GM12878 (cell line): ENCODE results near the gene FAM229A. TPM values are rescaled to one million over a fixed set of nuclear protein-coding genes. Genes with fewer than 3 reads are reported as not detected.

Source experiments
- CBX3 ChIP-seq: fragments of 200-600 bp; sonication (generic); IDR thresholded peaks from 2 replicates; pipeline ENCODE4 v1.6.1; 2016; ENCODE audit warnings: low read depth, borderline replicate concordance
- GATAD2B ChIP-seq: fragments of 450-650 bp; conservative IDR thresholded peaks from 2 replicates; pipeline ENCODE4 v1.6.1; 2017; ENCODE audit warnings: low read depth, mild to moderate bottlenecking, moderate library complexity
- MTA2 ChIP-seq: fragments of 450-650 bp; IDR thresholded peaks from 2 replicates; pipeline ENCODE4 v1.6.1; 2016; ENCODE audit warnings: low read depth, mild to moderate bottlenecking, moderate library complexity
- PAX5 ChIP-seq: IDR thresholded peaks from 2 replicates; pipeline ENCODE4 v1.6.1; 2011; ENCODE audit warnings: low read depth, low read length, borderline replicate concordance
- RAD21 ChIP-seq: IDR thresholded peaks from 2 replicates; pipeline ENCODE4 v1.6.1; 2011; ENCODE audit warnings: mild to moderate bottlenecking, low read depth, low read length, moderate library complexity; ENCODE audit not compliant: insufficient read depth
- polyA plus RNA-seq, 11 experiments: library from polyadenylated mRNA; depleted of rRNA in 4 of 11; unstranded in 6 of 11; stranded (reverse) in 5 of 11; fragments of >200 nt; fragmentation: Nextera tagmentation in 4 of 11; fragmentation: Illumina TruSeq in 1 of 11; extraction: Ambion mirVana in 4 of 11; extraction: Trizol in 1 of 11; gene quantifications; 1 replicate in 1 of 11; 2 replicates in 10 of 11; pipeline versions ENCODE4 v1.2.1 to v1.2.3, GENCODE V29; 2011 to 2016; ENCODE audit warnings: inconsistent platforms in 2 of 11, missing spikeins in 2 of 11, low read depth in 1 of 11
- total RNA-seq, 4 experiments: library from RNA; depleted of rRNA in 3 of 4; stranded (reverse); fragments of >200 nt in 3 of 4; fragmentation: Illumina TruSeq in 1 of 4; extraction: Trizol in 1 of 4; gene quantifications; 2 replicates each; pipeline versions ENCODE4 v1.2.1 to v1.2.3, GENCODE V29; 2013 to 2021
- TF ChIP-seq, protein P1 (sequence below): fragments of 150-350 bp; IDR thresholded peaks from 2 replicates; pipeline ENCODE4 v1.6.1; 2014; ENCODE audit warnings: mild to moderate bottlenecking, low read depth, low read length
- TF ChIP-seq, protein P2 (sequence below): IDR thresholded peaks from 2 replicates; pipeline ENCODE4 v1.6.1; 2012; ENCODE audit warnings: low read depth, low read length, improper control_type of control experiment
- TF ChIP-seq, protein P3 (sequence below): IDR thresholded peaks from 2 replicates; pipeline ENCODE4 v1.6.1; 2012; ENCODE audit warnings: mild to moderate bottlenecking, low read depth, low read length

FAM229A gene
- total and polyA plus RNA-seq, 10 of the 15 experiments (the other 5 are each of a cell fraction or from before 2014, with no cell fraction given): 0.02 to 5.3 (median 1.4) TPM; not detected in 1

DNA sequence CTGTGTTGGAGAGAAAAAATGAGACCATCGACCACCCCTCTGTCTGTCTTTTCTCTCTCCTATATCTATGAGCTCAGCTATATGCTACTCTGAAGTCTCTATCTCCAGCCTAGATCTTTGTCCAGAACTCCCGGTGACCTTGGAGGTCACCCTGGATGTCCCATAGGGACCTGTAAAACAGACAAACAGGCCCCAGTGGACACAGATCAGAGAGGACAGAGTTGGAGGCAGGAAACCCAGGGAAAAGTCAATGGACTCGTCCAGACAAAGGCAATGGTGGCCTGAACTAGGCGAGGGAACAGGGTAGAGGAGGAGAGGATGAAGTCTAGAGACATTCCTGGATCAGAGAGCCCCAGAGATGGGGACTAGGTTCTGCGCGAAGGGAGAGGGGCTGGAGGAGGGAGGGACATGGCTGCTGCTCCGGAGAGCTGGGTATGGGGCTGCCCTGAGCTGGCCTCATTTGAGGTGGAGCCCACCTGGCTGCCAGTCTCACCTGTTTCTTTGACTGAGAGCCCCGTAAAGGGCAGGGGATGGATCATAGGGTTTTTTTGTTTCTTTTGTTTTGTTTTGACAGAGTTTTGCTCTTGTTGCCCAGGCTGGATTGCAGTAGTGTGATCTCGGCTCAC lies 15.6 kb downstream of the FAM229A start (continued):
- TF ChIP-seq, protein P1, sequence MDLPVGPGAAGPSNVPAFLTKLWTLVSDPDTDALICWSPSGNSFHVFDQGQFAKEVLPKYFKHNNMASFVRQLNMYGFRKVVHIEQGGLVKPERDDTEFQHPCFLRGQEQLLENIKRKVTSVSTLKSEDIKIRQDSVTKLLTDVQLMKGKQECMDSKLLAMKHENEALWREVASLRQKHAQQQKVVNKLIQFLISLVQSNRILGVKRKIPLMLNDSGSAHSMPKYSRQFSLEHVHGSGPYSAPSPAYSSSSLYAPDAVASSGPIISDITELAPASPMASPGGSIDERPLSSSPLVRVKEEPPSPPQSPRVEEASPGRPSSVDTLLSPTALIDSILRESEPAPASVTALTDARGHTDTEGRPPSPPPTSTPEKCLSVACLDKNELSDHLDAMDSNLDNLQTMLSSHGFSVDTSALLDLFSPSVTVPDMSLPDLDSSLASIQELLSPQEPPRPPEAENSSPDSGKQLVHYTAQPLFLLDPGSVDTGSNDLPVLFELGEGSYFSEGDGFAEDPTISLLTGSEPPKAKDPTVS: no peak
- TF ChIP-seq GATAD2B: no peak
- no peak for TF ChIP-seq RAD21
- TF ChIP-seq MTA2: no peak
- TF ChIP-seq, protein P2, sequence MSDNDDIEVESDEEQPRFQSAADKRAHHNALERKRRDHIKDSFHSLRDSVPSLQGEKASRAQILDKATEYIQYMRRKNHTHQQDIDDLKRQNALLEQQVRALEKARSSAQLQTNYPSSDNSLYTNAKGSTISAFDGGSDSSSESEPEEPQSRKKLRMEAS: no peak
- TF ChIP-seq CBX3: no peak
- TF ChIP-seq PAX5: no peak
- TF ChIP-seq, protein P3, sequence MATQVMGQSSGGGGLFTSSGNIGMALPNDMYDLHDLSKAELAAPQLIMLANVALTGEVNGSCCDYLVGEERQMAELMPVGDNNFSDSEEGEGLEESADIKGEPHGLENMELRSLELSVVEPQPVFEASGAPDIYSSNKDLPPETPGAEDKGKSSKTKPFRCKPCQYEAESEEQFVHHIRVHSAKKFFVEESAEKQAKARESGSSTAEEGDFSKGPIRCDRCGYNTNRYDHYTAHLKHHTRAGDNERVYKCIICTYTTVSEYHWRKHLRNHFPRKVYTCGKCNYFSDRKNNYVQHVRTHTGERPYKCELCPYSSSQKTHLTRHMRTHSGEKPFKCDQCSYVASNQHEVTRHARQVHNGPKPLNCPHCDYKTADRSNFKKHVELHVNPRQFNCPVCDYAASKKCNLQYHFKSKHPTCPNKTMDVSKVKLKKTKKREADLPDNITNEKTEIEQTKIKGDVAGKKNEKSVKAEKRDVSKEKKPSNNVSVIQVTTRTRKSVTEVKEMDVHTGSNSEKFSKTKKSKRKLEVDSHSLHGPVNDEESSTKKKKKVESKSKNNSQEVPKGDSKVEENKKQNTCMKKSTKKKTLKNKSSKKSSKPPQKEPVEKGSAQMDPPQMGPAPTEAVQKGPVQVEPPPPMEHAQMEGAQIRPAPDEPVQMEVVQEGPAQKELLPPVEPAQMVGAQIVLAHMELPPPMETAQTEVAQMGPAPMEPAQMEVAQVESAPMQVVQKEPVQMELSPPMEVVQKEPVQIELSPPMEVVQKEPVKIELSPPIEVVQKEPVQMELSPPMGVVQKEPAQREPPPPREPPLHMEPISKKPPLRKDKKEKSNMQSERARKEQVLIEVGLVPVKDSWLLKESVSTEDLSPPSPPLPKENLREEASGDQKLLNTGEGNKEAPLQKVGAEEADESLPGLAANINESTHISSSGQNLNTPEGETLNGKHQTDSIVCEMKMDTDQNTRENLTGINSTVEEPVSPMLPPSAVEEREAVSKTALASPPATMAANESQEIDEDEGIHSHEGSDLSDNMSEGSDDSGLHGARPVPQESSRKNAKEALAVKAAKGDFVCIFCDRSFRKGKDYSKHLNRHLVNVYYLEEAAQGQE: no peak
